Measurements from ENCODE around the gene MESP2.
A peak's percentile ranks its signal among the peaks of the same experiment; 100 is the strongest.

Gene MESP2

GRCh38 chr15:89756897-89757296 lies 19.2 kb upstream of the MESP2 start:
- no peak for DNase-seq

DNA sequence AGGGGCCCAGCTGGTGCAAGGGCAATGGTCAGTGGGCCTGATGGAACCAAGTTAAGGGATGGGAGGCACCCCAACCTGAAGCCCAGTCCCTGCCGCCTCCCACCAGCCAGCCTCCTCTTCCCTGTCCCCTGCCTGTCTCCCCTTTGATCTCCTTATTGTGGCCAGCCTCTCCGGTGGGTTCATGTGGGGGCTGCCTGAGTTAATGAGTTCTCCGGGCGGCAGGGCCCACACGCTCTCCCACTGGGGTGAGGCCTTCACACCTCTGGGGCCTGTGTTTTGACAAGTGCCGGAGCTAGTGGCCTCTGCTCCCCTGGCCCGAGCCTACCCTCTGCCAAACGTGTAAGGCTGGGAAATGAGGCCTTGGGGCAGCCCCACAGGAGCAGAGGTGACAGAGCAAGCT lies 17.8 kb upstream of the MESP2 start:
- DNase-seq = no peak

DNA sequence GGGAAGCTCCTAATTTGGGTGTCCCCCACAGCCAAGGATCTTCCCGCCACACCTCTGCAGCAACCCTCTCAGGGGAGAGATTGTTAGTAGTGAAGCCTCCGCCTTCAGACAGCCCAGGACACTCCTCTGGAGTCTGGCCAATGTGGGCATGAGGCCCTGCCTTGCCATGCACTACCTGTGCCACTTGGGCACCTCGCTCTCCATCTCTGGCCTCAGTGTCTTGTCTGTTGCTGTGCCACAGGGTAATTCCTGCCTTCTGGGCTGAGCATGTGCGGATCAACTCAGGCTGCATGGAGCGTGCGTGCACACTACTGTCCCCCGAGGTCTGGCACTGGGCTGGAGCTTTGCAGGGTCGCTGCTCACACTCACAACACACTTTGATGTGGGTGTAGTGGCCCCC lies 17.2 kb upstream of the MESP2 start:
- no peak for DNase-seq

DNA sequence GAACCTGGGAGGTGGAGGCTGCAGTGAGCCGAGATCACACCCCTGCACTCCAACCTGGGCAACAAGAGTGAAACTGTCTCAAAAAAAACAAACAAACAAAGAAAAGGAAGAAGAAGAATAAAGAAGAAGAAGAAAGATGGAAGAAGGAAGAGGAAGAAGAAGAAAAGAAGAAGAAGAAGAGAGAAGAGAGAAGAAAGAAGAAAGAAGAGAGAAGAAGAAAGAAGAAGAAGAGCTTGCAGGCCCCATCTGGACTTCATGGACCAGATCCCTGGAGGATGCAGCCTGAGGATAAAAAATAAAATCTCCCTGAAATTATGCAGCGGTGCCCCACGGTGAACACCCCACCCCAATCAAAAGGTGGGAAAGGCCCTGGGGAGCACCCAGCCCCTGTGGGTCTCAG lies 16.3 kb upstream of the MESP2 start:
- no peak for DNase-seq

GRCh38 chr15:89760303-89761008 lies 15.7 kb upstream of the MESP2 start:
- DNase-seq = peak; percentile 55

- DNase-seq = no peak
These were observed 14.9 kb upstream of the MESP2 start for GRCh38 chr15:89761009-89761831.

DNA sequence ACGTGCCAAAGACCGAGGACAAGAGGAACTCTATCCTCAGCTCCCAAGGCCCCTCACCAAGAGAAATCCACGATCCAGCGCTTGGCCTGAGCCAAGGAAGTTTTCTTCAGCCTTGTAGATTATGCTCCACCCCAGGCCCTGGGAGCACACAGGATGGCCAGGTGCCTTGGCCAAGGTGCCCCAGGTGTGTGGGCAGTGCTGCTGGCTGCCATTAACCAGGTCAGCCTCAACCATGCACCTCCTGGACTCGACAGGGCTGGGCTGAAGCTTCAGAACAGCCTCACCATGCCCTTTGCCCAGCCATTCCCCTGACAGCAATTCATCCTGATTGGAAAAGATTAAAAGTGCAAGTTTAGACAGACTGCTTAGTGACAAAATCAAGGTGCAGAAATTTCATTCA lies 14.2 kb upstream of the MESP2 start:
- no peak for DNase-seq

DNA sequence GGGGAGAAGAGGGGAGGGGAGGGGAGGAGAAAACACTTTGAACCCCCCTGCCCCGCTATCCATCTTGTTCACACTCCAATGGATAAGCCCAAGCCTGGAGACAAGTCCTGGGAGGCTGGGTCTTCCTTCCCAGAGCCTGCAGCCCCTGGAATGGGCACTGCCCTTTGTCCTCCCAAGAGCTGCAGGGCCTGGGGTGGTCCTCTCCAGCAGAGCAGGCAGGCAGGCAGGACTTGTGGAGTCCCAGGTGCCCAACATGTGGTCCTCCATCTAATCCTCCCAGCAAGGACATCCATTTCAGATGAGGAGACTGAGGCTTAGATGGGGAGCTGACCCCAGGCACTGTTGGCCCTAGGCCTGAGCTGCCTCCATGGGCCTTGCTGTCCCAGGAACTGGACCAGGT lies 10.4 kb upstream of the MESP2 start:
- DNase-seq = no peak

DNA sequence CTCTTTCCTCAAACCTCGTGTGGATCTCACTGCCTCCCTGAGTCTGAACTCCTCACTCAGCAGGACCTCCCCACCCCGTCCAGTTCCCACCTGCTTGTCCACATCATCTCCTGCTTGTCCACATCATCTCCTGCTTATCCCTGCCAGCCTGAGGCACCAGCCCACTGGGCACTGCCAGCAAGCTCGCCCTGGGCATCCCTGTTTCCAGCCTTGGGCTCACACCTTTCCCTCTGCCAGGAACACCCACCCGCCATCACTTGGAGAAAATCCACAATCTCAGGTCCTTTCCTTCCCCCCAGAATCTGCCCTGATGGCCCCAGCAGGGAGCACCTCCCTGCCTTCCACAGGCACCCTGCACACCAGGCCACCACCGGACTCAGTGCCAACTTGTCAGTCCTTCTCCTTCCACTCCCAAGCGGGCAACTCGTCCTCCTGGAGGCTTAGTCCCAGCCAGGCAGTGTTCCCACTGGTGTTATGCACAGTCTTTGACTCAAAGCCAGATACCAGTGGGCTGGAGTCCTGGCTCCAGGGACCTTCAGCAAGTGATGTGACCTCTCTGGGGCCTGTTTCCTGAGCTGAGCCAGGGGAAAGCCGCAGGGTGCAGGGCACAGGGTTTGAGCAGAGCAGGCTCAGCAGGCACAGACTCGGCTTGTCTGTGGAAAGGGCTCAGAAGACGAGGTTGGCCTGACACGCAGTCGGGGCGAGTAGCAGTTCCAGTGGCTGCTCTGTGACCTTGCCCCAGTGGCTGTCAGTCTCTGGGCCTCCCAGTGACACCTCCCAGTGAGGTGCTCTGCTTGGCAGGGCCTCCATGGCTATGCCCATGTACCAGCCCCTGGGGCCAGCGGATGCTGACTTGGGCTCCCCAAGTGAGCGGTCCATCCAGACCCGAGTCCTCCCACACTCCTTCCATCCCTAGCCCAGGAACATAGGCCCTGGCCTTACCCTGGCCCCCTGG lies 9.5 kb upstream of the MESP2 start:
- no peak for DNase-seq

- no peak for DNase-seq
These were observed 8.7 kb upstream of the MESP2 start for GRCh38 chr15:89767411-89767915.

- no peak for DNase-seq
These were observed 8.0 kb upstream of the MESP2 start for GRCh38 chr15:89768071-89768500.

GRCh38 chr15:89769366-89769765 lies 6.8 kb upstream of the MESP2 start:
- no peak for DNase-seq

DNA sequence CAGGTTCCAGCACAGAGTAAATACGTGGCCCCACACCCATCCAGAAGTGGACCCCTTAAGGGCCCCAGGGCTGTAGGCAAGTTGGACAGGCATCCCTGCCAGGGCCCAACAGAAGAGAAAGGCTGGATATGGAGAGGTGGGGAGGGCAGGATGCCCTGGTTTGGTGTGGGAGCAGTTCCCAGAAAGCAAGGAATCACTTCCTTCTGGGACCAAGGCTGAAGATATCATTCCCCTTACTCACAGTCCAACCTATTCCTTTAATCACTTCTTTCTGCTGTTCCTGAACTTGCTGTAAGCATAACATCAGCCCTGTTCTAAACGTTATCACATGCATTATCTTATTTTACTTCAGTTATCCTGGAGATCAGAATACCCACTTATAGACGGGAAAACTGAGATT lies 6.1 kb upstream of the MESP2 start:
- DNase-seq = no peak

DNA sequence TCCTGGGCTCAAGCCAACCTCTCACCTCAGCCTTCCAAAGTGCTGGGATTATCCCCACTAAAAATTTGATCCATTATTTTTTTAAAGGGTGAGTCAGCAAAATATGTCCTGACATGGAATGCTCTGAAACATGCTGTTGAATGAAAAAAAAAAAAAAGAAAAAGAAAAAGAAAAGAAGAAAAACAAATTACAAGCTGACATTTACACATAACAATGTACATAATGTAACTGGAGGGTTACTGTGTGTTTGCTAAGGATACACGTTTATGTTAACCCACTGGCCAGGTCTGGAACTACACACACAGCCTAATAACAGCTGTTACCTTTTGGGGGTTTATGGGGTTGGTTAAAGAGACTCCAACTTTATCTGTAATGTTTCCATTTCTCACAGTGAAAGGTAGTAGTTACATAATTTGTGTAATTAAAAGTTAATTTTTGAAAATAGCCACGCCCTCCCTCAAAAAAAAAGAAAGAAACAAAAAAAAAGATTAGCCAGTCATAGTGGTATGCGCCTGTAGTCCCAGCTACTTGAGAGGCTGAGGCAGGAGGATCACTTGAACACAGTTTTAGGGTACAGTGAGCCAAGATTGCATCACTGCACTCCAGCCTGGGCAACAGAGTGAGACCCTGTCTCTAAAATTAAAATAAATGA lies 3.1 kb upstream of the MESP2 start:
- DNase-seq = no peak

- DNase-seq = no peak
These were observed 1.6 kb upstream of the MESP2 start for GRCh38 chr15:89774492-89774891.

DNA sequence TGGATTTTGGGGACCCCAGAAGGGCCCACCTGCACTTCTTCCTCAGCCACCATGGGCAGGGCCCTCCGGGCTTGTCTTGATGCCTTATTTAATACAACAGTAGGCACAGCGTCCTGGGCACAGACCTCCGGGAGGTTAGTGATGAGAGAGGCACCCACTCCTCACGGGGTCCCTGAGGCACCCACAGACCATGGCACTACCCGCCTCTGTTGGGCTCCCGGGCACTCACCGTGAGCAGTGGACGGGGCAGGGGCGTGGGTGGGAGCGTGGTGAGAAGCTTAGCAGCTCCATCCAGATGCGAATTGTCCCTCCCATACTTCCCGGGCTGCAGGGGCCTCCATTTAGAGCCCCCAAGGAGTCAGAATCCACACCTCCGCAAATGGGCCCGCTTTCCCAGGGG lies 317 bp upstream of the MESP2 start:
- no peak for DNase-seq

DNA sequence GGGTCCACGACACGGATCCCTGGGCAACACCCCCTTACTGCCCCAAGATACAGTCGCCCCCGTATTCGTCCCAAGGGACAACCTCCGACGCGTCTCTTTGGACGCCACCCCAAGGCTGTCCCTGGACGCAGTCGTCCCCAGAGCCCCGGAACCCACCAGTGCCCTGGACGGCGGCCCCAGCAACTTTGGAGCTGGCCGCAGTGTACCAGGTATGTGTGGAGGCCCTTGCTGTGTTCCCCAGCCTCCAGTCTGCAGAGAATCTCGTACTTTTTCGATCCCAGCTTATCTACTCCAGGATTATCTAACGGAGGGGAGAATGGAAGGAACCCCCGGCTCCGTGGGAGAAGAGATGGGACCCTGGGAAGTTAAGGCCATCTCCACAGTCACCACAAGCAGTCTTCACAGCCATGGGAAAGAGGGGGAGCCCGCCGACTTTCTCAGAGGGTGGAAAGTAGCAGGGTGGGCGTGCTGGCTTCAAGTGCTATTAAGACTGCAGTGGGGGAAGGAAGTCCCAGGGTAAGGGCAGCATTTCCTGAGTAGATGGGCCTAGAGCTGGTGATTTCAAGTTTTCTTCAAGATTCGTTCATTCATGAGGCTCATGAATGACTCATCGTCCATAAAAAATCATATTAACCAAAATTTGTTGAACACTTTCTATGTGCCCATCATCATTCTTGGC lies 1.1 kb downstream of the MESP2 start:
- DNase-seq = no peak

DNA sequence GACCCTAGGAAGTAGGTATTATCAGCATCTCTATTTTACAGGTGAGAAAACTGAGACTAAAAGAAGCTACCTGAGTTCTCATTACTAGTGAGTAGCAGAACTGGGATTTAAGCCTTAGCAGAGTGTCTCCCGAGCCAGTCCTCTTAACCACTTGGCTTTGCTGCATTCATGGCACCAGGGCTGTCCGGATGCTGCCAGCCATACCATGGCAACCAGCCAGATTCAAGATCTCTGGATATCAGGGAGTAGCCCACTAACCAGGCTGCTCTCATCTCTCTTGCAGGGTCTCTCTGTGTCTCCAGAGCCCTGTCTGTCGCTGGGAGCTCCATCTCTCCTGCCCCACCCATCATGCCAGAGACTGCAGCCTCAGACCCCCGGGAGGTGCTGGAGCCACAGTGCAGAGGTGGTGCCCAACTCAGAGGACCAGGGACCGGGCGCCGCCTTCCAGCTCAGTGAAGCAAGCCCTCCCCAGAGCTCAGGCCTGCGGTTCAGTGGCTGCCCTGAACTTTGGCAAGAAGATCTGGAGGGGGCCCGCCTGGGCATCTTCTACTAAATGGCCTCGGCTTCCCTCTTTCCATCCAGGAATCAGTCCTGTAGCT lies 1.7 kb downstream of the MESP2 start:
- DNase-seq = no peak

DNA sequence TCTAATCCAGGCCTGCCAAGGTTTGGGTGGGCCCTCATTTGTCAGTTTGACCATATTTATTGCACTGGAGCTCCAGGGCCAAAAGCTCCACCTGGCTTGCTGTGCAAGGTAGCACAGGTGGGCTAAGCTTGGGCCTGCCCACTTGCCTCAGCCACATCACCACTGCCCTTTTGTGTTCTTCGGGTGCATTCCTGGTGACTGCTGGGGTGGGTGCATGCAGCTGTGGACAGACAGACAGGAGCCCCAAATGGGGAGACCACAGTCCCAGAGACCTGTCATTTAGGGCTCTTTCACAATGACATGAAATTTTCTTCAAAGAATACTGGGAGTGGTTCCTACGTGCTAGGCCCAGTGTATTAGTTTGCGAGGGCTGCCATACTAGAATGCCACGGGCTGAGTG lies 2.7 kb downstream of the MESP2 start:
- no peak for DNase-seq

DNA sequence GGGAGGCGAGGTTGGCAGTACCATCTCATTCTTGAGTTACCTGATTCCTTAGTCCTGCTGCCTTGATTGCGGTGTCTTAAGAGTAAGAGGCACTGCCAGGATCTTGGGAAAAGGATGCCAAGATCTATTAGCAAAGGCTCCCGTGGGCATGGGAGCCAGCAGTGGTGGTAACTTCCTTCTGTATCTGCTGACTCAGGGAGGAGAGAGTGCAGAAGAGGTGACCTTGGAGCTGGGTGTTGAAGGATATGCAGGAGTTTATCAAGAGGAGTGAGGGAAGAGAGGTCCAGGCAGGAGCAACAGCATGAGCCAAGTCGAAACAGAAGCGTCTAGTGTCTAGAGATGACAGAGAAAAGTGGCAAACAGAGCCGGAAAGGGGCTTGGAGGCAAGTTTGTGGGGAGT lies 4.5 kb downstream of the MESP2 start:
- DNase-seq = no peak

- DNase-seq = no peak
These were observed 4.9 kb downstream of the MESP2 start for GRCh38 chr15:89781055-89781454.

All from NCI-H345 (cell line).